HG03025 (cell line): ENCODE results near the gene PHTF1.

Source experiments
- ATAC-seq: cut with Tn5 transposase; IDR thresholded peaks from one replicate; pipeline ENCODE4 v1.9.1; 2021; ENCODE audit warnings: mild to moderate bottlenecking, moderate library complexity; ENCODE audit not compliant: unreplicated experiment, low FRiP score

The PHTF1 gene

GRCh38 chr1:113670650-113671049 lies 88.6 kb downstream of the PHTF1 start:
- ATAC-seq, result no peak

DNA sequence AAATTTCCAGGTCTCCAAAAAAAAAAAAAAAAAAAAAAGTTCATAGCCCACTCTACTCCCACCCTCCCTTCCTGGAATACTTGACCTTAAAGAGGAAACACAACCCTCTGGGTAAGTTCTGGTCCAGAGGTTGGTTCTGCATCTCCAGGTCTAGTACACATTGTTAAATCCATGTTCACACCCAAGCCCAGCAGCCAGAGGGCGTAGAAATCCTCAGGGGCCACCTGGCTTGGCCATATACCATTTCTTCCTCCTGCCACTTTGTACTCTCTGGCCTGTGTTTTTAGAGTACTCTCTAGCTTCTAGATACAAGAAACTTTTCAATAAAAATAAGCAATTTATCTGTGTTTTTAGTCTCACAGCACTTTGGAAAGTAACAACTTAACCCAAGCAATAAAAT lies 89.3 kb downstream of the PHTF1 start:
- ATAC-seq, result no peak

DNA sequence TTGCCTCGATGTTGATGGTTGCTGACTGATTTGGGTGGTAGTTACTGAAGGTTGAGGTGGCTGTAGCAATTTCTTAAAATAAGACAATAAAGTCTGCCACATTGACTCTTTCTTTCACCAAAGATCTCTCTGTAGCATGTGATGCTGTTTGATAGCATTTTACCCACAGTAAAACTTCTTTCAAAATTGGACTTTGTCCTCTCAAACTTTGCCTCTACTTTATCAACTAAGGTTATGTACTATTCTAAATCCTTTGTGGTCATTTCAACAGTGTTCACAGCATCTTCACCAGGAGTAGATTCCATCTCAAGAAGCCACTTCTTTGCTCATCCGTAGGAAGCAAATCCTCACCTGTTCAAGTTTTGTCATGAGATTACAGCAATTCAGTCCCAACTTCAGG lies 93.2 kb downstream of the PHTF1 start:
- ATAC-seq, result no peak

GRCh38 chr1:113665071-113665470 lies 94.2 kb downstream of the PHTF1 start:
- no peak for ATAC-seq

DNA sequence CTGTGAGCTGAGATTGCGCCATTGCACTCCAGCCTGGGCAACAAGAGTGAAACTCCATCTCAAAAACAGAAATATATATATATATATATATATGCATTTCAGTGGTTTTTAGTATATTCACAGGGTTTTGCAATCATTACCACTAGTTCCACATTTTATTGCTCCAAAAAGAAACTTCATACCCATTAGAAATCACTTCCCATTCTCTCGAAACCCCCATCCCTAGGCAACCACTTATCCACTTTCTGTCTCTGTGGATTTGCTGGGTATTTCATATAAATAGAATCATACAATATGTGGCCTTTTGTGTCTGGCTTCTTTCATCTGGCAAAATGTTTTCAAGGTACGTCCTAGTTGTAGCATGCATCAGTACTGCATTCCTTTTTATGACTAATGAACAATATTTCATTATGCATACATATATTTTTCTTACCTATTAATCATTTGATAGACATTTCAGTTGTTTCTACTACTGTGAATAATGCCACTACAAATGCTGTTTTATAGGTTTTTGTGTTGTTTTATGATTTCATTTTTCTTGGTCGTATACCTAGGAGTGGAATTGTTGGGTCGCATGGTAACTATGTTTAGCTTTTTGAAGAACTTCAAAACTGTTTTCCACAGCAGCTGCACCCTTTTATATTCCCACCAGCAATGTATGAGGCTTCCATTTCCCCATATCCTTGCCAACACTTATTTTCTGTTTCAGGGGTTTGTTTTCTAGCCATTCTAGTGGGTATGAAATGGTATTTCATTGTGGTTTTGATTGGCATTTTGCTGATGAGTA lies 95.9 kb downstream of the PHTF1 start:
- no peak for ATAC-seq

GRCh38 chr1:113662101-113662500 lies 97.2 kb downstream of the PHTF1 start:
- ATAC-seq, result no peak

GRCh38 chr1:113660088-113660487 lies 99.2 kb downstream of the PHTF1 start:
- no peak for ATAC-seq

DNA sequence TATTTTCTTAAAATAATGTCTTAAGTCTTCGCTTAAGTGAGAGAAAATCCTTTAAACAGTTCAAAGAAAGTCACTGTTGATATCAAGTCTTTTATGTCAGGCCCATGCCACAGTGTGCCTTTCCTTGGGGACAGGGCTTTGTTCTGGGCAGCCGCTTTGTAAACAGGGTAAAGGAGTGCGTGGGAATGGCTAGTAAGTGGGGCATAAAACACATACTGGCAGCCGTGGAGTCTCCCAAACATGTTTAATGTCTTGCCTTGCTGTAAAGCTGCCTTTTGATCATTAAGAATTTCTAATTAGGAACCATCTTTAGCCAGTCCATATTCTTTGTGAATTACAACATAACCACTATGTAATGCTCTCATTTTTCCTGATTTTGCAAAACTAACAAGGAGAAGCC lies 99.7 kb downstream of the PHTF1 start:
- no peak for ATAC-seq

DNA sequence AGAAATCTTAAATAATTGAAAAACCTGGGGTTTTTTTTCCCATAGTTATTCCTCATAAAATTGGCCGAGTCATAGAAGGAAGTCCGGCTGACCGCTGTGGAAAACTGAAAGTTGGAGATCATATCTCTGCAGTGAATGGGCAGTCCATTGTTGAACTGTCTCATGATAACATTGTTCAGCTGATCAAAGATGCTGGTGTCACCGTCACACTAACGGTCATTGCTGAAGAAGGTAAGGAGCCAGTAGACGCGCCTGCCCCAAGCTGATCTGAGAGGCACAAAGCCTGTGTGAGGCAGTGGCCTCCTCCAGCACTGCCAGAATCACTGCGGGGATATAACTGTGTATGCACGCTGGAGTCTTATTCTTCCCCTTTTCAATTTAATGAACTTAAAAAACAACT lies 100.3 kb downstream of the PHTF1 start:
- no peak for ATAC-seq

GRCh38 chr1:113657556-113658063 lies 101.7 kb downstream of the PHTF1 start:
- no peak for ATAC-seq

DNA sequence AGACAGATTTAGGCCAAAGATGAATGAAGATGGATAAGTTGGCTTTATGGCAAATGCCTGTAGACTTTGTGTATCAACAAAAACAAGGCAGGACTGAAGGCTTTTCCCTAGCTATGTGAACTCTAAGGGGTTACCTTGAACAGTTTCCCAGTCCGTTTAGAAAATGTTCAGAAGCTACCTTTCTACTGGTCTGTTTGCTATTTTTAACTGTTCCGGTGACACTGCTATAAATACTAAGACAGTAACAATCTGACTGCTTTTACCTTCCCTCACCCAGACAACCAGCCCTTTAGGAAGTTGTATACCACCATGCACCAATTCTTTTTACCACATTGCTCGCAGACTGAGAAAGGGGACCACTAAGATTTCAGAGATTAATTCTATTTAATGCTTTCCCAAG lies 102.2 kb downstream of the PHTF1 start:
- ATAC-seq, result no peak

DNA sequence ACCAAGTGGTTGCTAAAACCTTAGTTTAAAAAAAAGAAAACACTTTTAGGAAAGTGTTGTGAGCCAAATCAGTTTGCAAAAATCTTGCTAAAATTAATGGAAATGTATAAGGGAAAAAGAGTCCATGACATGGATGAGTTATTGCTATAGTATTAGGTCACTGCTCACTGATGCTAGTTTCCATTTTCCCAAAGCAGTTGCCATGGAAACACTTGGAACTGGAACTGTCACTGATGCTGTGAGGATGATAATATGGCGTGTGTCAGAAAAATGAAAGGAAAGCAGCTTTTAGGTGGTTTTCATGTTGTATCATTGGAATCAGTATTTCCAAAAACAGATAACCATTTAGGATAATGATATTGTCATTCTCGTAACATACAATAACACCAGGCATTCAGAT lies 104.4 kb downstream of the PHTF1 start:
- no peak for ATAC-seq

DNA sequence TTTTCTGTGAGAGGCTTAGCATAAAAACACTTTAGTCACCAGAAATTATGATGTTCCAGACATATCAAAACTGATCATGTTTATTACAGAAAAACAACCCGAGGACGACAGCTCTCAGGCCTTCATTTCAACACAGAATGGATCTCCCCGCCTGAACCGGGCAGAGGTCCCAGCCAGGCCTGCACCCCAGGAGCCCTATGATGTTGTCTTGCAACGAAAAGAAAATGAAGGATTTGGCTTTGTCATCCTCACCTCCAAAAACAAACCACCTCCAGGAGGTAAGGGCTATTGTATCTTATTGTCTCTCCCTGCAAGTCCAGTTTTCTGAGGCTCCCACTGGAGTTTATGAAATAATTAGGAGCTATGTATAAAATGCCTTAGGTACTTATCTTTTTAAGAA lies 105.5 kb downstream of the PHTF1 start:
- no peak for ATAC-seq

DNA sequence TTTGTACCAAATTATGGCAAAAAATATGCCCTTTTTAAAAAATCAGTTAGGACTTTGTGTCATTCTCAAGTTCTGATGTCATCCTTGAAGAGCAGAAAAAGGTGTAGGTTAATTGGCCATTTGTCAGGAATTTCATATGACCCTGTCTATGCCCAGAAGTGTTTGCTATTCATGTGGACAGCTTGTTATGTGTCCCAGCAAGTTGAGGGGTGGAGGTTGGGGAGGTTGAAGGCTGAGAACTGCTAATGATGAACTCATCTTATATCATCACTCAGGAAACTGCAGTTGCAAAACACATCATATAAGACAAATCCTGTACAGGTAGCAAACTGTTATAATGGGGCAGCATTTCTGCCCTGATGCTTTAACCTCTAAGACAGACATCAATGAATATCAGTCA lies 106.5 kb downstream of the PHTF1 start:
- no peak for ATAC-seq

- ATAC-seq, result no peak
Measured at GRCh38 chr1:113648478-113648877, 110.8 kb downstream of the PHTF1 start.

DNA sequence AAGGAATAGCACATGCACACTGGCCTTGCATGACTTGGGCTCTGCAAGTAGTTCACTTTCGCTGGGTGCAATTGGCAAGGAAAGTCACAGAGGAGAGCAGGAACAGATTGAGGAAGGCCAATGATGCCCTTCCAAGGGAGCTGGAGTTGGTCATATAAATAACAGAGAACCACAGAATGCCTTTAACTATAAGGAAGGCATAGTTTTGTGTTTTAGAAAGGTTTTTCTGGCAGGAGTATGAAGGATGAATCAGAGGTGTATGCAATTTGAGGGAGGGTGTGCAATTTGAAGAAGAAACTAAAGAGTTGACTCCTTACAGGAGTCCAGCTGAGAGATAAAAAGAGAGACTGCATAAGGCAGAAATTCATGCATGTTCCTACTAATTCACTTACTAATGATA lies 112.1 kb downstream of the PHTF1 start:
- ATAC-seq, result no peak
